Fibroblast of villous mesenchyme (primary cell): ENCODE results near the gene ABCA12. TPM values are rescaled to one million over a fixed set of nuclear protein-coding genes. Genes with fewer than 3 reads are reported as not detected.

Experiments
- DNase-seq: peaks from one replicate; pipeline ENCODE4 v3.0.0-alpha.2; 2010; ENCODE audit warnings: low read depth
- H3K4me3 ChIP-seq: 2 replicates; pipeline ENCODE4 v1.5.1; 2011; ENCODE audit warnings: low read depth, mild to moderate bottlenecking, low read length
- CTCF ChIP-seq: IDR thresholded peaks from 2 replicates; pipeline ENCODE4 v1.5.1; 2012; ENCODE audit warnings: low read depth, mild to moderate bottlenecking, low read length; ENCODE audit not compliant: insufficient read depth
- total RNA-seq: library from RNA; depleted of rRNA; stranded (reverse); fragments of >200 nt; gene quantifications from 2 replicates; pipeline ENCODE4 v1.2.3, GENCODE V29; 2012

The ABCA12 gene
- total RNA-seq, 1 donor = under 0.01 TPM

GRCh38 chr2:214946949-214947348, 191.5 kb downstream of the ABCA12 start:
- DNase-seq = no peak
- H3K4me3 ChIP-seq = no peak overlapping the region
- no peak for TF ChIP-seq CTCF

DNA sequence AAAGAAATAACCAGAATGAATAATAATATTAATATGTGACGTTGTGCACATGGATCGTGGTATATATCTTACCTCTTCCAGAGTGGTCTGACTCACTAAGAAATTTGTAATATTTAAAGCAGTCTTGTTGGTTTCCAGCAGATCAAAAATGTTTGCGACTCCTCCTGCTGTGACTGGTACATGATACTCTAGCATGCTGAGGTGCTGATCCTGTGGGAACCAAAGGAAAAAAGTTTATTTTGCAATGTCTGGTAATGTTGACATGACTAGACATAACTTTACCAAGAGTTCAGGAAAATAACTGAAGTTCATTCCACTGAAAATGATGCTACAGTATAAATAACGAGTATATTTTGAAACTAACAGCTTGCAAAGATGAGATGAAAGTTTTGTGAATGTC, 204.4 kb downstream of the ABCA12 start:
- TF ChIP-seq CTCF = no peak
- H3K4me3 ChIP-seq = no peak overlapping the region
- peak; percentile 10 for DNase-seq

GRCh38 chr2:214904634-214905033, 233.8 kb downstream of the ABCA12 start:
- TF ChIP-seq CTCF = no peak
- no peak for DNase-seq
- H3K4me3 ChIP-seq = no peak overlapping the region

DNA sequence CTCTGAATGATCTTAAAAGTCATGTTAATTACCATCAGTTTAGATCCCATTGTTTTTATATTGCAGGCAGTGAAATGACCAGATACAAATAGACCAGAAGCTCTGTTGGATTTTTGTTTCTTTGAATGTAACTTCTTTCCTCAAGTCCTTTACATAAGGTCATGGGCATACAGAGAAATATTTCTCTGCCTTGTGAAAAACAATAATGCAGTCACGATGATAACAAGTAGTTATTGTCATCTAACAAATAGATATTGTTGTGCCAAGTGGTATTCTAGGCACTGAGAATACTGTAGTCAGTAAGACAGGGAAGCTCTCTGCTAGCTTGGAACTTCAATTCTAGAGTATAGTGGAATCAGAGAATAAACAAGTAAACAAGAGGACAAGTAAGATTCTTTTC, 234.2 kb downstream of the ABCA12 start:
- H3K4me3 ChIP-seq = no peak overlapping the region
- no peak for DNase-seq
- no peak for TF ChIP-seq CTCF

DNA sequence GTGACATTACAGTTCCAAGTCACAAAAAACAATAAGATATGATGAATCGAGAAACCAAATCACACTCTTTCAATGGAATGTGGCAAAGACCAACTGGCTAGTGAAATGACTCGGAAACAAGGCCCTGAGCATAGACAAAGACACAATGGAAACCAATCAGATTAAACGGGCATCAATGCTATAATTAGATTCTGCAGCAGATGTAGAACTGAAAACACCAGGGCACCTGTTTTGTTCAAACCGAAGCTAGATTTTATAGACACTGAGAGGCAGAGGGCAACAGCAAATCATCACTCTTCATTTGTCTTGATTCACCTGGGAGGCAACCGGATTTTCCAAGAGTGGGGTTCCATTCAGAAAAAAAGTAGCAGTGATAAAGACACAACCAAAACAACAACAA, 236.1 kb downstream of the ABCA12 start:
- no peak for TF ChIP-seq CTCF
- DNase-seq = no peak
- H3K4me3 ChIP-seq = no peak overlapping the region

DNA sequence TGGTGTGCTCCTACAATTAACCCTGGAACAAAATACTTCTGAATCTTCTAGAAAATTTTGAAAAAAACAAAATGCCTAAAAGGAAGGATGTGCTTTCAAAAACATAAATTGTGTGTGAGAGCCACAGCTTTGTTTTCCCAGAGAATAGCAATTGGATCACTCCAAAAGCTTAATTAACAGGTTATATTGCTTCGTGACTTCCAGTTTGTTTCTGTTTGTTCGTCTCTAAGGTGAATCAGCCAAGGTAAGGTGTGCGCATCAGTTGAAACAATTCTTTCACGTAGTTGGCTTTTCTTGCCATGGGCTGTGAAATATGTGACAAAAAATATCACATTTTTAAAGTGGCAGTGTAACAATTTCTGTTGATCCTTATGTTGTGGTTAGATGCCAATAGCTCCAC, 238.7 kb downstream of the ABCA12 start:
- TF ChIP-seq CTCF = no peak
- DNase-seq = no peak
- H3K4me3 ChIP-seq = no peak overlapping the region

DNA sequence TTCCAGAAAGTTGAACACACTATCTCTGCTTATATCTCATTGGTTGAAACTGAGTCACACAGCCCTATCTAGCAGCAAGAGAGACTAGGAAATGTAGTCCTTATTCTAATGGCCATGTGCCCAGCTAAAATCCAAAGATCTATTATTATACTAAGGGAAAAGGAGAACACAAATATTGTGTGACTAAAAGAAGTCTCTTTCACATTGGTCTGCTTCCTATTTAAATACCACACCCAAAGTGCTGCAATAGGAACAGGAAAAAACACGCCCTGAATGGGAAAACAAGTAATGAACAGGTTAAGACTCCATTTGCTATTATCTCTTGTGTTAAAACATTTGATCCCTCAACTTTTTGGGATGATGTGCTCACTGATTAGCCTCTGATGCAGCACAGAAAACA, 242.2 kb downstream of the ABCA12 start:
- no peak for TF ChIP-seq CTCF
- H3K4me3 ChIP-seq = no peak overlapping the region
- no peak for DNase-seq
